HG03457 (cell line): ENCODE data around the gene SPON1.
"Not testable (repeated sequence)": the region's sequence is repeated elsewhere in the genome, so short reads cannot be mapped to it uniquely, and the experiment has no call there.

Experiments
- ATAC-seq: cut with Tn5 transposase; IDR thresholded peaks from one replicate; pipeline ENCODE4 v1.9.1; 2021; ENCODE audit warnings: moderate number of reproducible peaks; ENCODE audit not compliant: unreplicated experiment

The SPON1 gene

GRCh38 chr11:14261066-14261465, 298.5 kb downstream of the SPON1 start:
- ATAC-seq, result no peak

GRCh38 chr11:14262271-14262846, 299.8 kb downstream of the SPON1 start:
- no peak for ATAC-seq

GRCh38 chr11:14264966-14265365, 302.4 kb downstream of the SPON1 start:
- no peak for ATAC-seq

GRCh38 chr11:14266622-14267021, 304.1 kb downstream of the SPON1 start:
- no peak for ATAC-seq

- ATAC-seq, result no peak
Observed at GRCh38 chr11:14267861-14268635, 305.5 kb downstream of the SPON1 start.

- ATAC-seq, result peak; percentile 40
Observed at GRCh38 chr11:14269692-14270573, 307.4 kb downstream of the SPON1 start.

GRCh38 chr11:14270690-14271542, 308.4 kb downstream of the SPON1 start:
- ATAC-seq, result peak; percentile 62

- ATAC-seq, result no peak
Observed at GRCh38 chr11:14273895-14274294, 311.4 kb downstream of the SPON1 start.

- ATAC-seq, result no peak
Observed at GRCh38 chr11:14275076-14275475, 312.6 kb downstream of the SPON1 start.

- not testable (repeated sequence) for ATAC-seq
Observed at GRCh38 chr11:14278869-14279268, 316.3 kb downstream of the SPON1 start.

GRCh38 chr11:14288189-14288935, 325.8 kb downstream of the SPON1 start:
- ATAC-seq, result no peak

- ATAC-seq, result no peak
Observed at GRCh38 chr11:14290422-14290821, 327.9 kb downstream of the SPON1 start.

- ATAC-seq, result no peak
Observed at GRCh38 chr11:14299921-14300320, 337.4 kb downstream of the SPON1 start.

GRCh38 chr11:14300661-14301304, 338.3 kb downstream of the SPON1 start:
- peak; percentile 66 for ATAC-seq

- no peak for ATAC-seq
Observed at GRCh38 chr11:14304601-14305000, 342.1 kb downstream of the SPON1 start.

- ATAC-seq, result no peak
Observed at GRCh38 chr11:14305649-14306048, 343.1 kb downstream of the SPON1 start.

- ATAC-seq, result no peak
Observed at GRCh38 chr11:14306481-14306880, 344.0 kb downstream of the SPON1 start.

- no peak for ATAC-seq
Observed at GRCh38 chr11:14308114-14308896, 345.8 kb downstream of the SPON1 start.

GRCh38 chr11:14308897-14309387, 346.4 kb downstream of the SPON1 start:
- no peak for ATAC-seq
